Activated CD8-positive, alpha-beta T cell treated with anti-CD3 and anti-CD28 coated beads for 36 hours (primary cell): Measurements from ENCODE around the gene S100PBP. TPM values are rescaled to one million over a fixed set of nuclear protein-coding genes. Genes with fewer than 3 reads are reported as not detected.

Experiments used
- ATAC-seq: fragments of 200-7000 bp; cut with Tn5 transposase; one replicate; pipeline ENCODE4 v1.10.0; 2021; ENCODE audit warnings: mild to moderate bottlenecking, moderate library complexity
- CTCF ChIA-PET: fragments of 350-600 bp; sonication (Branson Sonifier 250); formaldehyde crosslinking; loops from one replicate; lab custom pipeline; 2021; ENCODE audit warnings: antibody characterized with exemption; lab: Charles Lee
- POLR2A ChIA-PET: fragments of 350-600 bp; sonication (Branson Sonifier 250); formaldehyde crosslinking; loops from one replicate; lab custom pipeline; 2021; ENCODE audit warnings: antibody characterized with exemption; lab: Charles Lee
- DNase-seq: peaks from one replicate; pipeline ENCODE4 v3.0.0-alpha.2; 2020
- H3K27ac Mint-ChIP-seq: one replicate; pipeline ENCODE4 v1.8.0; 2021; ENCODE audit warnings: mild to moderate bottlenecking, mixed read lengths
- H3K27me3 Mint-ChIP-seq: one replicate; pipeline ENCODE4 v1.8.0; 2021; ENCODE audit warnings: mixed read lengths
- H3K36me3 Mint-ChIP-seq: one replicate; pipeline ENCODE4 v1.8.0; 2021; ENCODE audit warnings: low read depth, mixed read lengths
- H3K4me1 Mint-ChIP-seq: one replicate; pipeline ENCODE4 v1.8.0; 2021; ENCODE audit warnings: low read depth, mixed read lengths
- H3K4me3 Mint-ChIP-seq: one replicate; pipeline ENCODE4 v1.8.0; 2021; ENCODE audit warnings: mild to moderate bottlenecking, moderate library complexity, mixed read lengths
- H3K9me3 Mint-ChIP-seq: one replicate; pipeline ENCODE4 v1.8.0; 2021; ENCODE audit warnings: mixed read lengths
- intact Hi-C: fragments of 100-400 bp; cut with micrococcal nuclease; formaldehyde crosslinking; loops from one replicate; pipeline ENCODE4 v1.10.0; 2022
- total RNA-seq, 2 experiments: library from RNA; stranded (reverse); gene quantifications; one replicate each; pipeline ENCODE4 v1.2.3, GENCODE V29; 2021
- TF ChIP-seq, protein P1 (sequence below): fragments of 200-600 bp; IDR thresholded peaks from one replicate; pipeline ENCODE4 v1.8.0; 2022; ENCODE audit warnings: antibody characterized with exemption, mild to moderate bottlenecking

S100PBP gene
- total RNA-seq, 2 experiments from 2014 or later, result 25.7 to 27.3 TPM

DNA sequence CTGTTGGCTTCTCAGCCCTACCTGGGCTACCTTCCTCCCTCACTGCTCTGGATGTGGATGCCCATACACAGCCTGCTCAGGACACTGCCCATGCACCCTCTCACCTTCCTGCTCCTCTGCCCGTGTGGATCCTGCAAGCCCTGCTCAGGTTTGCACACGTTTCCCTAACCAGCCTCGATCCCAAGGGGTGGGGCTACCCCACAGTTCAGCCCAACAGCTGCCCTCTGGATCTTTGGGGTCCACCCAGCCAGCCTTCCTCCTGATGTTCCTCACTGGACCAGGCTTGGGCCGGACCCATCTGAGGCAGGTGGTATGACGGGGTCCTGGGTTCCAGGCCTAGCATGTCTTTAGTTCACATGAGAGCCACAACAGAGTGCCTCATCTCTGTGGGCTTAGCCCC is 79.0 kb downstream of the S100PBP start:
- Mint-ChIP-seq H3K9me3 (no peaks in the 10 kb centered on the region), H3K27me3 (peaks cover 54% of the 10 kb centered on the region), H3K4me1 (peaks cover 9% of the 10 kb centered on the region), H3K27ac (no peak overlapping the region), H3K4me3 (no peak overlapping the region), H3K36me3 (no peaks in the 10 kb centered on the region)
- TF ChIP-seq, protein P1, sequence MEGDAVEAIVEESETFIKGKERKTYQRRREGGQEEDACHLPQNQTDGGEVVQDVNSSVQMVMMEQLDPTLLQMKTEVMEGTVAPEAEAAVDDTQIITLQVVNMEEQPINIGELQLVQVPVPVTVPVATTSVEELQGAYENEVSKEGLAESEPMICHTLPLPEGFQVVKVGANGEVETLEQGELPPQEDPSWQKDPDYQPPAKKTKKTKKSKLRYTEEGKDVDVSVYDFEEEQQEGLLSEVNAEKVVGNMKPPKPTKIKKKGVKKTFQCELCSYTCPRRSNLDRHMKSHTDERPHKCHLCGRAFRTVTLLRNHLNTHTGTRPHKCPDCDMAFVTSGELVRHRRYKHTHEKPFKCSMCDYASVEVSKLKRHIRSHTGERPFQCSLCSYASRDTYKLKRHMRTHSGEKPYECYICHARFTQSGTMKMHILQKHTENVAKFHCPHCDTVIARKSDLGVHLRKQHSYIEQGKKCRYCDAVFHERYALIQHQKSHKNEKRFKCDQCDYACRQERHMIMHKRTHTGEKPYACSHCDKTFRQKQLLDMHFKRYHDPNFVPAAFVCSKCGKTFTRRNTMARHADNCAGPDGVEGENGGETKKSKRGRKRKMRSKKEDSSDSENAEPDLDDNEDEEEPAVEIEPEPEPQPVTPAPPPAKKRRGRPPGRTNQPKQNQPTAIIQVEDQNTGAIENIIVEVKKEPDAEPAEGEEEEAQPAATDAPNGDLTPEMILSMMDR, result no peak
- DNase-seq, result no peak
- intact Hi-C loops, result no loop called here
- no peak for ATAC-seq
- ChIA-PET POLR2A (interaction anchor here (0.6 kb wide), 2 partner anchors 266 to 834 kb away, joined by 3 read pairs; no protein-coding TSS in a partner anchor), CTCF (interaction anchor here (1.5 kb wide), 1 partner anchor 23 kb away, joined by 5 read pairs; no protein-coding TSS in a partner anchor)

DNA sequence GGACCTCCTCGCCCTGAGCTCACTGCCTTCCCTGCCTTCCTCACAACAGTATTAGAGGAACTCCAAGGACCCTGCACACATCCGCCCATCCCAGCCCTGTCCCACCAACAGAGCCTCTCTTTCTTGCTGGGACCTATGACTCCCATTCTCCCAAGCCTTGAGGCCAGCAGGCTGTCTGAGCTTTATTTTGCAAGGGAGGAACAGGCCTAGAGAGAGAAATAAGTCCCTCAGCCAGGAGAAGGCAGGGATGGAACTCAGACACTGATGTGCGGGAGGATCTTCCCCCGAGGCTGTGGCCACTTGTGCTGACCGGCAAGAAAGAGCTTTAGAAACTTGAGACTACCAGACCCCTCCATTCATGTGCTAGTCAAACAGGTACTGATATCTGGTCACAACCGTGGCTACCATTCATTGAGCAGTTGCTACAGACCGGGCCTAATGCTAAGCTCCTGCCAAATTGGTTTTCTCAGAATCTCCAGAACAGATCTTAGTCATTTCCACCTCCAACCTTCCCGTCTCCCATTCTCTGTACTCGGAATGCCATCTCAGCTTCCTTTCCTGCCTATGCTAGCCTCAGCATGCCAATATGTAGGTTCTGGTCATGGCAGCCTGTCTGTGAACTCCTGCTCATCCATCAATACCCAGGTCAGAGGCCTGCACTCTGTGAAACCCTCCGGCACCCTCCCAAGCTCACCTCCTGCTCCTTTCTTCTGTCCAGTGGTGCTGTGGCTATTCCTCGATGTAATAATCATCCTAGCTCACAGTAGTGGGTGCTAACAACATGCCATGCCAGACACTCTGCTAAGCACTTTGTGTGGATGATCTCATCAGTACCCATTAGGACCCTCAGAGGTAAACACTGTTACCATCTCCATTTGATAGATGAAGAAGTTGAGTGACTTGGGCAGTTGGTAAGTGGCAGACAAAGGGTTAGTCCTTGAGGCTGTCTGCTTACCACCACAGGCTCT is 79.9 kb downstream of the S100PBP start:
- no peak for ATAC-seq
- Mint-ChIP-seq H3K4me1 (peaks cover 9% of the 10 kb centered on the region), H3K27ac (no peak overlapping the region), H3K27me3 (peaks cover 53% of the 10 kb centered on the region), H3K9me3 (no peaks in the 10 kb centered on the region), H3K4me3 (no peak overlapping the region), H3K36me3 (no peaks in the 10 kb centered on the region)
- ChIA-PET CTCF (interaction anchor here (0.7 to 3.1 kb wide), 5 partner anchors 21 to 198 kb away, joined by 3 to 7 read pairs (median 5); no protein-coding TSS in a partner anchor), POLR2A (interaction anchor here (0.5 to 0.6 kb wide), 2 partner anchors 8 to 267 kb away, joined by 3 read pairs; no protein-coding TSS in a partner anchor)
- no peak for DNase-seq
- intact Hi-C loops, result no loop called here
- TF ChIP-seq, protein P1, result no peak

DNA sequence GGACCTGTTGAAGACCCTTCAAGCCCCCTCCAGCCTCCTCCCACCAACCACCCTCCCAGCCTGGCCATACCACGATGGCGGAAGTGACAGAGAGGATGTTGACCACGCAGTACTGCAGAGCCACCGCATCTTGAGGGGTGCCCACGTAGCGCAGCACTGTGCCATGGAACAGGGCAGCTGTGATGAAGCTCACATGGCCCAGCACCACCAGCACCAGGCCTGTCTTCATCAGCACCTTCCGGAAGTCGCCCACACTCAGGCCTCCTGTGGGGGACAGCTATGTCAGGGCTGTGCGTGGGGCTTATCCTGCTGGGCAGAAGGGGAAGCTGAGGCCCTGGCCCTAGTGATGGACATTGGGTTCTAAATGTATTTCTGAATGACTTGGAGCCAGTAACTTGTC is 80.6 kb downstream of the S100PBP start:
- no peak for DNase-seq
- ATAC-seq, result no peak
- intact Hi-C loops, result no loop called here
- H3K27ac Mint-ChIP-seq, result no peak overlapping the region
- peaks cover 7% of the 10 kb centered on the region for H3K4me1 Mint-ChIP-seq
- H3K36me3 Mint-ChIP-seq, result no peaks in the 10 kb centered on the region
- POLR2A ChIA-PET, result no interaction called here
- H3K9me3 Mint-ChIP-seq, result no peaks in the 10 kb centered on the region
- CTCF ChIA-PET, result interaction anchor here (1.0 to 3.1 kb wide), 3 partner anchors 48 to 156 kb away, joined by 3 to 7 read pairs (median 4); no protein-coding TSS in a partner anchor
- H3K27me3 Mint-ChIP-seq, result peaks cover 55% of the 10 kb centered on the region
- no peak overlapping the region for H3K4me3 Mint-ChIP-seq
- TF ChIP-seq, protein P1, result no peak

DNA sequence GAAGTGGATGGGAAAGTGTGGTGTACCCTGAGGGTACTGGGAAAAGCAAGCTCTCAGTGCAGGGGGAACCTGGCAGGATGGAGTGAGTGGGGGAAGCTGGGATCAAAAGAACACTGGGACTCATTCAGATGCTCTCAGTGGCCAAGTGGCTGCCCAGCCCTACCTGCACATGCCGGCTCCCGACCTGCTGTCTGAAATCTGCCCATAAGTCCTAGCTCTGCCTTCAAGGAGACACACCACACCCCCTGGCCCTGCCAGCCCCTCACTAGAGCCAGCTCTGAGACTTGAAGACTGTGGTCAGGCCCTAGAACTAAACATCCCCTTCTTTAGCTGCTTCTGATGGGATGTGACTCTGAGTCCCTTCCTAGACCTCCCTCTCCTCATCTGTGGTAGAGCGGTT is 81.5 kb downstream of the S100PBP start:
- CTCF ChIA-PET, result interaction anchor here (1.0 to 3.1 kb wide), 4 partner anchors 13 to 155 kb away, joined by 3 to 7 read pairs (median 6); partner anchors contain the start of gene HPCA
- TF ChIP-seq, protein P1, result no peak
- intact Hi-C loops, result no loop called here
- Mint-ChIP-seq H3K27me3 (peaks cover 56% of the 10 kb centered on the region), H3K9me3 (no peaks in the 10 kb centered on the region), H3K36me3 (no peaks in the 10 kb centered on the region), H3K4me1 (peaks cover 7% of the 10 kb centered on the region), H3K4me3 (no peak overlapping the region), H3K27ac (no peak overlapping the region)
- POLR2A ChIA-PET, result no interaction called here
- no peak for DNase-seq
- no peak for ATAC-seq
